Ishikawa (cell line): ENCODE data around the gene DCST2.

ENCODE experiments used
- CEBPB ChIP-seq: IDR thresholded peaks from 2 replicates; pipeline ENCODE4 v1.6.1; 2012
- CREB1 ChIP-seq: IDR thresholded peaks from 2 replicates; pipeline ENCODE4 v1.6.1; 2012; ENCODE audit warnings: low read depth
- EGR1 ChIP-seq: IDR thresholded peaks from 2 replicates; pipeline ENCODE4 v1.6.1; 2012
- EP300 ChIP-seq: IDR thresholded peaks from 2 replicates; pipeline ENCODE4 v1.6.1; 2012; ENCODE audit warnings: borderline replicate concordance
- FOXM1 ChIP-seq: IDR thresholded peaks from 2 replicates; pipeline ENCODE4 v1.6.1; 2012; ENCODE audit warnings: low read depth, borderline replicate concordance
- MAX ChIP-seq: IDR thresholded peaks from 2 replicates; pipeline ENCODE4 v1.6.1; 2012
- NFIC ChIP-seq: IDR thresholded peaks from 2 replicates; pipeline ENCODE4 v1.6.1; 2012
- RAD21 ChIP-seq: IDR thresholded peaks from 2 replicates; pipeline ENCODE4 v1.6.1; 2012; ENCODE audit warnings: low read depth
- REST ChIP-seq: IDR thresholded peaks from 2 replicates; pipeline ENCODE4 v1.6.1; 2012; ENCODE audit warnings: low read depth, mild to moderate bottlenecking
- TAF1 ChIP-seq: IDR thresholded peaks from 2 replicates; pipeline ENCODE4 v1.6.1; 2012; ENCODE audit warnings: low read depth, mild to moderate bottlenecking
- TCF12 ChIP-seq: IDR thresholded peaks from 2 replicates; pipeline ENCODE4 v1.6.1; 2012; ENCODE audit warnings: low read depth
- TEAD4 ChIP-seq: IDR thresholded peaks from 2 replicates; pipeline ENCODE4 v1.6.1; 2012
- USF1 ChIP-seq: IDR thresholded peaks from 2 replicates; pipeline ENCODE4 v1.6.1; 2012
- YY1 ChIP-seq: IDR thresholded peaks from 2 replicates; pipeline ENCODE4 v1.6.1; 2012; ENCODE audit warnings: low read depth
- ZBTB7A ChIP-seq: IDR thresholded peaks from 2 replicates; pipeline ENCODE4 v1.6.1; 2012; ENCODE audit warnings: low read depth

The DCST2 gene

GRCh38 chr1:155008015-155008941, 25.3 kb downstream of the DCST2 start:
- TF ChIP-seq EGR1, result no peak
- no peak for TF ChIP-seq MAX
- TF ChIP-seq CREB1, result no peak
- TF ChIP-seq EP300, result no peak
- TF ChIP-seq REST, result no peak

- TF ChIP-seq USF1, result no peak
- no peak for TF ChIP-seq FOXM1
- TF ChIP-seq EGR1, result no peak
- no peak for TF ChIP-seq TCF12
- no peak for TF ChIP-seq EP300
- TF ChIP-seq REST, result no peak
- TF ChIP-seq MAX, result no peak
- TF ChIP-seq CEBPB, result no peak
- no peak for TF ChIP-seq CREB1
- TF ChIP-seq NFIC, result no peak
- TF ChIP-seq TEAD4, result no peak
- TF ChIP-seq TAF1, result no peak
- no peak for TF ChIP-seq ZBTB7A
- TF ChIP-seq YY1, result no peak
- no peak for TF ChIP-seq RAD21
These were observed 26.2 kb downstream of the DCST2 start for GRCh38 chr1:155007251-155007828.

- TF ChIP-seq EP300 (no peak), CEBPB (no peak)
These were observed 26.9 kb downstream of the DCST2 start for GRCh38 chr1:155006601-155007101.

GRCh38 chr1:155005076-155006011, 28.2 kb downstream of the DCST2 start:
- TF ChIP-seq NFIC, result no peak
- TF ChIP-seq EP300, result no peak
- no peak for TF ChIP-seq MAX
- TF ChIP-seq RAD21, result no peak
- TF ChIP-seq YY1, result no peak
- no peak for TF ChIP-seq ZBTB7A
- no peak for TF ChIP-seq REST
- TF ChIP-seq CREB1, result no peak
- no peak for TF ChIP-seq TAF1
